AG09309 (cell line): ENCODE data around the gene PITPNM3.

Source experiments
- DNase-seq: peaks from one replicate; pipeline ENCODE4 v3.0.0-alpha.2; 2010; ENCODE audit warnings: low read depth
- H3K4me3 ChIP-seq: 2 replicates; pipeline ENCODE4 v1.5.1; 2011; ENCODE audit warnings: mild to moderate bottlenecking, low read depth, low read length, moderate library complexity; ENCODE audit not compliant: control insufficient read depth
- TF ChIP-seq, protein P1 (sequence below): IDR thresholded peaks from 2 replicates; pipeline ENCODE4 v1.5.1; 2011; ENCODE audit warnings: mild to moderate bottlenecking, low read depth, low read length, inconsistent platforms; ENCODE audit not compliant: insufficient read depth, control insufficient read depth; ENCODE audit errors: missing control alignments

PITPNM3 gene

DNA sequence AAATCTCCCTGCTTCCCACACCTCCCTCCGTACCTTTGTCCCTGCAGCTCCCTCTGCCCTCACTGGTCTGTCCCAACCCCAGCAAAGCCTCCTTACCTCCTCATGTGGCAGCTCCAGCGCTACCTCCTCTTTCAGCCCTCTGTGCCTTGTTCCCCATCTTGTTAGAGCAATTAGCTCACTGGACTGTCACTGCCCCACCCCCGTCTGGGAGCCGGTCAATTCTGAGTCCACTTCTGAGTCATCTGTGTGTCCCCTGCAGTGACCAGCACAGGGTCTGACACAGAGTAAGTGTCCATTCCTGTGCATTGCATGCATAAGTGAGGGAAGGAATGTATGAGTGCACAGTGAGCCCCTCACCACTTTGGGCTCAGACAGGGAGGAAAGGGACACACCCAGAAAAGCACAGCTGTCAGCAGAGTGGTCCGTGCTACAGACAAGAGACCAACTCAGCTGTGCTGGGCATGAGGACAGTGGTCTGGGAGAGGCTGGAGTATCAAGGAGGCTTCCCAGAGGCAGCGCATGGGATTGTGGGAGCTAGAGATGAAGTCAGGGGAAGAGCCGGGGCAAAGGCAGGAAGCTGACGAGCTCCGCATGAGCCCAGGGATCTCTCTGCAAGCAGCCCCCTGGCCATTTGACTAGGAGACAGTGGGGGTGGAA, 45.9 kb downstream of the PITPNM3 start:
- no peak for DNase-seq
- no peak overlapping the region for H3K4me3 ChIP-seq
- TF ChIP-seq, protein P1, sequence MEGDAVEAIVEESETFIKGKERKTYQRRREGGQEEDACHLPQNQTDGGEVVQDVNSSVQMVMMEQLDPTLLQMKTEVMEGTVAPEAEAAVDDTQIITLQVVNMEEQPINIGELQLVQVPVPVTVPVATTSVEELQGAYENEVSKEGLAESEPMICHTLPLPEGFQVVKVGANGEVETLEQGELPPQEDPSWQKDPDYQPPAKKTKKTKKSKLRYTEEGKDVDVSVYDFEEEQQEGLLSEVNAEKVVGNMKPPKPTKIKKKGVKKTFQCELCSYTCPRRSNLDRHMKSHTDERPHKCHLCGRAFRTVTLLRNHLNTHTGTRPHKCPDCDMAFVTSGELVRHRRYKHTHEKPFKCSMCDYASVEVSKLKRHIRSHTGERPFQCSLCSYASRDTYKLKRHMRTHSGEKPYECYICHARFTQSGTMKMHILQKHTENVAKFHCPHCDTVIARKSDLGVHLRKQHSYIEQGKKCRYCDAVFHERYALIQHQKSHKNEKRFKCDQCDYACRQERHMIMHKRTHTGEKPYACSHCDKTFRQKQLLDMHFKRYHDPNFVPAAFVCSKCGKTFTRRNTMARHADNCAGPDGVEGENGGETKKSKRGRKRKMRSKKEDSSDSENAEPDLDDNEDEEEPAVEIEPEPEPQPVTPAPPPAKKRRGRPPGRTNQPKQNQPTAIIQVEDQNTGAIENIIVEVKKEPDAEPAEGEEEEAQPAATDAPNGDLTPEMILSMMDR = no peak

- DNase-seq = no peak
- TF ChIP-seq, protein P1 = no peak
- H3K4me3 ChIP-seq = no peak overlapping the region
Measured at GRCh38 chr17:6509921-6510320, 46.4 kb downstream of the PITPNM3 start.

GRCh38 chr17:6509031-6509771, 47.2 kb downstream of the PITPNM3 start:
- TF ChIP-seq, protein P1 = no peak
- no peak overlapping the region for H3K4me3 ChIP-seq
- peak; percentile 27 for DNase-seq

DNA sequence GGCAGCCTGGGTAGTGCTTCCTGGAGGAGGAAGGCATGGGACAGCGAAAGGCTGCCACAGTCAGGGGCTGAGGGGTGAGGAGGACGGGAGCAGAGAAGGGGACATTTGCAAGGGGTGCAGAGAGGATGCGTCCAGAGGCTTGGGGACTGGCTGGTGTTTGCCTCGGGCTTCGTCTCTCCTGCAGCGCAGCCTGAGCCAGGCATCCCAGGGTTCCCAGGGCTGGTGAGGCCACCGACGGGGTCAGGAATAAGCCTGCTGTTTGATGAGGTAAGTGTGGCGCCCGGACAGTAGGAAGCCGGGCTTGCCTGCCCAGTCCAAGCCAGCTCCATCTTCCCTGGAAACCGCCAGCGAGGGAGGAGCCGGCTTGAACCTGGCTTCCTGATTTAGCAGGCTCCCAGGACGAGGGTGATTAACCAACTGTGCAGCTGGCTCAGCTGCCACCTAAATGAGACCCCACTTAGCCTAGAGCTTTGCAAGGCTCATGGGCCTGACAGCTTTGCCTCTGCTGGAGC, 47.8 kb downstream of the PITPNM3 start:
- DNase-seq = no peak
- H3K4me3 ChIP-seq = no peak overlapping the region
- TF ChIP-seq, protein P1 = no peak

GRCh38 chr17:6508016-6508415, 48.3 kb downstream of the PITPNM3 start:
- DNase-seq = no peak
- TF ChIP-seq, protein P1 = no peak
- no peak overlapping the region for H3K4me3 ChIP-seq

- peak; percentile 63 for DNase-seq
- TF ChIP-seq, protein P1 = no peak
- no peak overlapping the region for H3K4me3 ChIP-seq
Measured at GRCh38 chr17:6507535-6507934, 48.8 kb downstream of the PITPNM3 start.
